Thoracic aorta (tissue), 2 donors: Measurements from ENCODE around the gene ALPK1. TPM values are rescaled to one million over a fixed set of nuclear protein-coding genes. Genes with fewer than 3 reads are reported as not detected.

Source experiments
- ATAC-seq: fragments of 150-250 bp; one replicate; pipeline ENCODE4 v1.8.0; 2017; ENCODE audit warnings: low read depth; ENCODE audit not compliant: insufficient number of reproducible peaks, low FRiP score
- DNase-seq: peaks from one replicate; pipeline ENCODE4 v3.0.0-alpha.2; 2020; ENCODE audit warnings: low spot score
- H3K27ac ChIP-seq, 2 donors: fragments of 200-600 bp; sonication (generic); 1 replicate in 1 of 2; 2 replicates in 1 of 2; pipeline ENCODE4 v1.5.1; 2016; ENCODE audit warnings: mild to moderate bottlenecking in 2 of 2, moderate library complexity in 2 of 2
- H3K27me3 ChIP-seq: fragments of 200-600 bp; sonication (generic); replicated peaks from 2 replicates; pipeline ENCODE4 v1.6.0; 2016; ENCODE audit warnings: mild to moderate bottlenecking; ENCODE audit not compliant: insufficient read depth
- H3K36me3 ChIP-seq: fragments of 200-600 bp; sonication (generic); one replicate; pipeline ENCODE4 v1.5.1; 2016
- H3K4me1 ChIP-seq, 2 donors: fragments of 200-600 bp; sonication (generic); 1 replicate in 1 of 2; 2 replicates in 1 of 2; pipeline versions ENCODE4 v1.5.1 to v1.6.0; 2016; ENCODE audit warnings: low read depth in 2 of 2, mild to moderate bottlenecking in 1 of 2; ENCODE audit not compliant: control insufficient read depth in 1 of 2
- H3K4me3 ChIP-seq: fragments of 200-600 bp; sonication (generic); 2 replicates; pipeline ENCODE4 v1.5.1; 2016; ENCODE audit warnings: mild to moderate bottlenecking
- H3K9me3 ChIP-seq: fragments of 200-600 bp; sonication (generic); 2 replicates; pipeline ENCODE4 v1.5.1; 2016
- CTCF ChIP-seq: fragments of 200-600 bp; sonication (generic); IDR thresholded peaks from one replicate; pipeline ENCODE4 v1.5.1; 2019; ENCODE audit warnings: antibody characterized with exemption
- total RNA-seq, 2 donors: library from RNA; depleted of rRNA; stranded (reverse); fragments of >200 nt; gene quantifications; one replicate each; pipeline versions ENCODE4 v1.1.0 to v1.2.3, GENCODE V29; 2016

The ALPK1 gene
- total RNA-seq, 2 donors from 2014 or later, result 20.0 to 63.4 TPM

GRCh38 chr4:112410804-112411203, 113.6 kb downstream of the ALPK1 start:
- Histone ChIP-seq H3K9me3 (no peaks in the 10 kb centered on the region), H3K4me3 (no peak overlapping the region), H3K27me3 (no peaks in the 10 kb centered on the region), H3K27ac (no peak overlapping the region), H3K36me3 (peaks cover 6% of the 10 kb centered on the region), H3K4me1 (no peaks in the 10 kb centered on the region)
- no peak for TF ChIP-seq CTCF
- DNase-seq (no peak), ATAC-seq (no peak)

- H3K27ac ChIP-seq, result no peak overlapping the region
- H3K4me3 ChIP-seq, result no peak overlapping the region
- no peak for ATAC-seq
These were observed 114.8 kb downstream of the ALPK1 start for GRCh38 chr4:112411781-112412550.

GRCh38 chr4:112416464-112416863, 119.3 kb downstream of the ALPK1 start:
- DNase-seq, result no peak
- no peaks in the 10 kb centered on the region for H3K4me1 ChIP-seq
- no peak for TF ChIP-seq CTCF
- no peaks in the 10 kb centered on the region for H3K27me3 ChIP-seq
- H3K27ac ChIP-seq, result no peak overlapping the region
- no peak for ATAC-seq
- no peak overlapping the region for H3K4me3 ChIP-seq
- no peaks in the 10 kb centered on the region for H3K9me3 ChIP-seq
- H3K36me3 ChIP-seq, result peaks cover 6% of the 10 kb centered on the region

More at GRCh38 chr4:112411781-112412550, 114.8 kb downstream of the ALPK1 start:
- no peaks in the 10 kb centered on the region for H3K9me3 ChIP-seq
- H3K4me1 ChIP-seq, result no peaks in the 10 kb centered on the region
- DNase-seq, result no peak
- H3K27me3 ChIP-seq, result no peaks in the 10 kb centered on the region
- H3K36me3 ChIP-seq, result peaks cover 6% of the 10 kb centered on the region
- no peak for TF ChIP-seq CTCF

- TF ChIP-seq CTCF, result no peak
- no peak for ATAC-seq
These were observed 120.9 kb downstream of the ALPK1 start for GRCh38 chr4:112418092-112418491.

GRCh38 chr4:112421911-112422310, 124.7 kb downstream of the ALPK1 start:
- Histone ChIP-seq H3K4me1 (no peaks in the 10 kb centered on the region), H3K4me3 (no peak overlapping the region), H3K27ac (no peak overlapping the region), H3K36me3 (no peaks in the 10 kb centered on the region), H3K27me3 (no peaks in the 10 kb centered on the region), H3K9me3 (no peaks in the 10 kb centered on the region)
- DNase-seq, result no peak
- no peak for TF ChIP-seq CTCF
- no peak for ATAC-seq

More at GRCh38 chr4:112418092-112418491, 120.9 kb downstream of the ALPK1 start:
- no peaks in the 10 kb centered on the region for H3K9me3 ChIP-seq
- no peaks in the 10 kb centered on the region for H3K36me3 ChIP-seq
- H3K27ac ChIP-seq, result no peak overlapping the region
- H3K27me3 ChIP-seq, result no peaks in the 10 kb centered on the region
- no peak for DNase-seq
- no peaks in the 10 kb centered on the region for H3K4me1 ChIP-seq
- H3K4me3 ChIP-seq, result no peak overlapping the region
